Natural killer cell (primary cell): Measurements from ENCODE around the gene CXCL16. TPM values are rescaled to one million over a fixed set of nuclear protein-coding genes. Genes with fewer than 3 reads are reported as not detected.

Experiments
- ATAC-seq, 3 donors: fragments of 150-1000 bp in 2 of 3; fragments of 200-7000 bp in 1 of 3; cut with Tn5 transposase; 1 replicate in 1 of 3; 2 replicates in 2 of 3; pipeline ENCODE4 v1.10.0; 2021; ENCODE audit warnings: mild to moderate bottlenecking in 2 of 3, moderate library complexity in 2 of 3
- DNase-seq, 2 donors: peaks; one replicate each; pipeline versions ENCODE4 v3.0.0 to v3.0.0-alpha.2; 2013 to 2021; ENCODE audit warnings: mixed read lengths in 1 of 2
- H3K27ac ChIP-seq: one replicate; pipeline ENCODE4 v1.5.1; 2013; ENCODE audit warnings: mild to moderate bottlenecking, low read length
- H3K27me3 ChIP-seq: one replicate; pipeline ENCODE4 v1.6.1; 2013; ENCODE audit warnings: low read length; ENCODE audit not compliant: control insufficient read depth, insufficient read depth
- H3K36me3 ChIP-seq: one replicate; pipeline ENCODE4 v1.6.1; 2013; ENCODE audit warnings: low read length; ENCODE audit not compliant: control insufficient read depth, insufficient read depth
- H3K4me1 ChIP-seq: one replicate; pipeline ENCODE4 v1.6.1; 2013; ENCODE audit warnings: low read length; ENCODE audit not compliant: control insufficient read depth, insufficient read depth
- H3K4me3 ChIP-seq: one replicate; pipeline ENCODE4 v1.5.1; 2013; ENCODE audit warnings: low read length
- H3K9me3 ChIP-seq: one replicate; pipeline ENCODE4 v1.6.1; 2013; ENCODE audit warnings: low read length; ENCODE audit not compliant: control insufficient read depth, insufficient read depth
- H3K27ac Mint-ChIP-seq, 2 donors: one replicate each; pipeline ENCODE4 v1.8.0; 2022; ENCODE audit warnings: mild to moderate bottlenecking in 2 of 2, mixed read lengths in 2 of 2, moderate library complexity in 1 of 2
- H3K27me3 Mint-ChIP-seq, 2 donors: one replicate each; pipeline ENCODE4 v1.8.0; 2022; ENCODE audit warnings: low read depth in 2 of 2, mixed read lengths in 2 of 2
- H3K36me3 Mint-ChIP-seq: one replicate; pipeline ENCODE4 v1.8.0; 2022; ENCODE audit warnings: mixed read lengths
- H3K4me1 Mint-ChIP-seq, 2 donors: one replicate each; pipeline ENCODE4 v1.8.0; 2022; ENCODE audit warnings: mixed read lengths in 2 of 2
- H3K4me3 Mint-ChIP-seq: one replicate; pipeline ENCODE4 v1.8.0; 2022; ENCODE audit warnings: mild to moderate bottlenecking, moderate library complexity, mixed read lengths
- H3K9me3 Mint-ChIP-seq, 2 donors: one replicate each; pipeline ENCODE4 v1.8.0; 2022; ENCODE audit warnings: mixed read lengths in 2 of 2
- CTCF ChIP-seq: fragments of 200-600 bp; IDR thresholded peaks from one replicate; pipeline ENCODE4 v1.8.0; 2022; ENCODE audit warnings: antibody characterized with exemption
- WGBS: methylation state at CpG from one replicate; pipeline ENCODE4 v1.1.7; 2013; ENCODE audit warnings: missing lambda C conversion rate; ENCODE audit not compliant: insufficient coverage; 5-methylcytosine and 5-hydroxymethylcytosine counted together
- intact Hi-C: fragments of 100-400 bp; cut with micrococcal nuclease; formaldehyde crosslinking; loops from one replicate; pipeline ENCODE4 v1.14.2; 2022
- total RNA-seq, 4 donors: library from RNA; stranded (reverse); fragments of 120-200 nt in 1 of 4; gene quantifications; one replicate each; pipeline versions ENCODE4 v1.2.3 to v1.2.4, GENCODE V29; 2013 to 2022

CXCL16 gene
- total RNA-seq, 3 donors from 2014 or later (not counting 1 experiment from before 2014, with no cell fraction given), result 4.0 to 31.8 (median 16.0) TPM

- no peak overlapping the region for H3K27ac Mint-ChIP-seq
- H3K4me1 Mint-ChIP-seq, result peaks cover 20 to 28% of the 10 kb centered on the region in 2 donors
- Histone ChIP-seq H3K9me3 (no peaks in the 10 kb centered on the region), H3K4me3 (no peak overlapping the region), H3K36me3 (no peaks in the 10 kb centered on the region), H3K27me3 (peaks cover 16% of the 10 kb centered on the region), H3K4me1 (peaks cover 49% of the 10 kb centered on the region), H3K27ac (no peak overlapping the region)
- no peaks in the 10 kb centered on the region for H3K9me3 Mint-ChIP-seq
- no peaks in the 10 kb centered on the region for H3K36me3 Mint-ChIP-seq
- intact Hi-C loops, result no loop called here
- 59% methylated on average over 9 of the region's 9 CpGs for WGBS
- no peak for TF ChIP-seq CTCF
- DNase-seq (no peak), ATAC-seq (peak in 1 of 3 donors; percentile 9)
- peak overlapping the region; percentile 17 for H3K4me3 Mint-ChIP-seq
- H3K27me3 Mint-ChIP-seq, result peaks cover 18 to 27% of the 10 kb centered on the region in 2 donors
Observed at GRCh38 chr17:4735876-4736651, 3.7 kb downstream of the CXCL16 start.

GRCh38 chr17:4734857-4735475, 4.8 kb downstream of the CXCL16 start:
- Mint-ChIP-seq H3K27ac (no peak overlapping the region), H3K36me3 (no peaks in the 10 kb centered on the region), H3K27me3 (peaks cover 10 to 16% of the 10 kb centered on the region in 2 donors), H3K4me3 (no peak overlapping the region), H3K4me1 (peaks cover 21 to 25% of the 10 kb centered on the region in 2 donors), H3K9me3 (no peaks in the 10 kb centered on the region)
- H3K9me3 ChIP-seq, result no peaks in the 10 kb centered on the region
- no peak overlapping the region for H3K4me3 ChIP-seq
- intact Hi-C loops, result no loop called here
- no peak for TF ChIP-seq CTCF
- no peak for ATAC-seq
- H3K36me3 ChIP-seq, result no peaks in the 10 kb centered on the region
- H3K27me3 ChIP-seq, result peaks cover 11% of the 10 kb centered on the region
- no peak for DNase-seq
- no peak overlapping the region for H3K27ac ChIP-seq
- 97% methylated on average over 8 of the region's 8 CpGs for WGBS
- H3K4me1 ChIP-seq, result peaks cover 50% of the 10 kb centered on the region

GRCh38 chr17:4733073-4733531, 6.6 kb downstream of the CXCL16 start:
- no peak for TF ChIP-seq CTCF
- Histone ChIP-seq H3K4me3 (no peak overlapping the region), H3K36me3 (no peaks in the 10 kb centered on the region), H3K4me1 (peaks cover 36% of the 10 kb centered on the region), H3K27me3 (no peaks in the 10 kb centered on the region), H3K9me3 (no peaks in the 10 kb centered on the region), H3K27ac (no peak overlapping the region)
- 72% methylated on average over 5 of the region's 6 CpGs for WGBS
- ATAC-seq (no peak), DNase-seq (no peak)
- Mint-ChIP-seq H3K4me3 (no peak overlapping the region), H3K27me3 (peaks cover 1 to 5% of the 10 kb centered on the region in 2 donors), H3K36me3 (no peaks in the 10 kb centered on the region), H3K9me3 (no peaks in the 10 kb centered on the region), H3K4me1 (peaks cover 12 to 13% of the 10 kb centered on the region in 2 donors), H3K27ac (peak overlapping the region in 1 of 2 donors; percentile 38)
- intact Hi-C loops, result no loop called here
